Measurements from ENCODE around the gene SLC22A12. TPM values are rescaled to one million over a fixed set of nuclear protein-coding genes. Genes with fewer than 3 reads are reported as not detected.
"Not testable (repeated sequence)": the region's sequence is repeated elsewhere in the genome, so short reads cannot be mapped to it uniquely, and the experiment has no call there.

Gene SLC22A12
- polyA plus RNA-seq, 1 donor = 0.03 TPM

- Histone ChIP-seq H3K4me3 (ENCODE audit: low read length) (no peak overlapping the region), H3K36me3 (ENCODE audit: control insufficient read depth, insufficient read depth, low read length) (no peaks in the 10 kb centered on the region), H3K4me1 (ENCODE audit: control insufficient read depth, insufficient read depth, low read length) (peaks cover 11% of the 10 kb centered on the region), H3K9me3 (ENCODE audit: control insufficient read depth, low read depth, low read length) (peaks cover 4% of the 10 kb centered on the region), H3K27ac (ENCODE audit: low read length) (no peak overlapping the region), H3K27me3 (ENCODE audit: control insufficient read depth, insufficient read depth, low read length) (no peaks in the 10 kb centered on the region)
- no peak for DNase-seq
These were observed 4.7 kb upstream of the SLC22A12 start for GRCh38 chr11:64586366-64586765.

- Histone ChIP-seq H3K27ac (ENCODE audit: low read length) (no peak overlapping the region), H3K4me1 (ENCODE audit: control insufficient read depth, insufficient read depth, low read length) (peaks cover 11% of the 10 kb centered on the region), H3K36me3 (ENCODE audit: control insufficient read depth, insufficient read depth, low read length) (no peaks in the 10 kb centered on the region), H3K9me3 (ENCODE audit: control insufficient read depth, low read depth, low read length) (peaks cover 4% of the 10 kb centered on the region), H3K27me3 (ENCODE audit: control insufficient read depth, insufficient read depth, low read length) (no peaks in the 10 kb centered on the region), H3K4me3 (ENCODE audit: low read length) (no peak overlapping the region)
- DNase-seq = no peak
- 100% methylated on average over 1 of the region's 2 CpGs for WGBS (ENCODE audit: insufficient coverage, low lambda C conversion rate)
These were observed 2.3 kb upstream of the SLC22A12 start for GRCh38 chr11:64588701-64589100.

- H3K4me3 ChIP-seq (ENCODE audit: low read length) = no peak overlapping the region
- no peaks in the 10 kb centered on the region for H3K36me3 ChIP-seq (ENCODE audit: control insufficient read depth, insufficient read depth, low read length)
- H3K27ac ChIP-seq (ENCODE audit: low read length) = peak overlapping the region; percentile 58
- H3K4me1 ChIP-seq (ENCODE audit: control insufficient read depth, insufficient read depth, low read length) = peaks cover 11% of the 10 kb centered on the region
- DNase-seq = no peak
- peaks cover 22% of the 10 kb centered on the region for H3K9me3 ChIP-seq (ENCODE audit: control insufficient read depth, low read depth, low read length)
- no peaks in the 10 kb centered on the region for H3K27me3 ChIP-seq (ENCODE audit: control insufficient read depth, insufficient read depth, low read length)
- no CpG with 5 or more reads among the region's 36 CpGs for WGBS (ENCODE audit: insufficient coverage, low lambda C conversion rate)
These were observed 525 bp downstream of the SLC22A12 start for GRCh38 chr11:64591257-64592233.

- Histone ChIP-seq H3K27ac (ENCODE audit: low read length) (no peak overlapping the region), H3K4me3 (ENCODE audit: low read length) (no peak overlapping the region), H3K9me3 (ENCODE audit: control insufficient read depth, low read depth, low read length) (peaks cover 22% of the 10 kb centered on the region), H3K27me3 (ENCODE audit: control insufficient read depth, insufficient read depth, low read length) (no peaks in the 10 kb centered on the region), H3K36me3 (ENCODE audit: control insufficient read depth, insufficient read depth, low read length) (no peaks in the 10 kb centered on the region), H3K4me1 (ENCODE audit: control insufficient read depth, insufficient read depth, low read length) (peaks cover 11% of the 10 kb centered on the region)
- no CpG with 5 or more reads among the region's 3 CpGs for WGBS (ENCODE audit: insufficient coverage, low lambda C conversion rate)
- no peak for DNase-seq
These were observed 1.2 kb downstream of the SLC22A12 start for GRCh38 chr11:64592234-64592615.

GRCh38 chr11:64592656-64593055 is 1.6 kb downstream of the SLC22A12 start:
- no peaks in the 10 kb centered on the region for H3K36me3 ChIP-seq (ENCODE audit: control insufficient read depth, insufficient read depth, low read length)
- H3K27me3 ChIP-seq (ENCODE audit: control insufficient read depth, insufficient read depth, low read length) = no peaks in the 10 kb centered on the region
- no peak overlapping the region for H3K27ac ChIP-seq (ENCODE audit: low read length)
- no CpG with 5 or more reads among the region's 9 CpGs for WGBS (ENCODE audit: insufficient coverage, low lambda C conversion rate)
- DNase-seq = no peak
- H3K4me1 ChIP-seq (ENCODE audit: control insufficient read depth, insufficient read depth, low read length) = peaks cover 11% of the 10 kb centered on the region
- H3K9me3 ChIP-seq (ENCODE audit: control insufficient read depth, low read depth, low read length) = peaks cover 22% of the 10 kb centered on the region
- H3K4me3 ChIP-seq (ENCODE audit: low read length) = no peak overlapping the region

GRCh38 chr11:64593156-64594105 is 2.4 kb downstream of the SLC22A12 start:
- H3K27me3 ChIP-seq (ENCODE audit: control insufficient read depth, insufficient read depth, low read length) = no peaks in the 10 kb centered on the region
- no peak overlapping the region for H3K4me3 ChIP-seq (ENCODE audit: low read length)
- H3K27ac ChIP-seq (ENCODE audit: low read length) = no peak overlapping the region
- WGBS (ENCODE audit: insufficient coverage, low lambda C conversion rate) = 80% methylated on average over 1 of the region's 32 CpGs
- no peaks in the 10 kb centered on the region for H3K36me3 ChIP-seq (ENCODE audit: control insufficient read depth, insufficient read depth, low read length)
- peaks cover 22% of the 10 kb centered on the region for H3K9me3 ChIP-seq (ENCODE audit: control insufficient read depth, low read depth, low read length)
- peaks cover 11% of the 10 kb centered on the region for H3K4me1 ChIP-seq (ENCODE audit: control insufficient read depth, insufficient read depth, low read length)
- DNase-seq = no peak

GRCh38 chr11:64594159-64594939 is 3.3 kb downstream of the SLC22A12 start:
- WGBS (ENCODE audit: insufficient coverage, low lambda C conversion rate) = 72% methylated on average over 8 of the region's 14 CpGs
- Histone ChIP-seq H3K27ac (ENCODE audit: low read length) (no peak overlapping the region), H3K36me3 (ENCODE audit: control insufficient read depth, insufficient read depth, low read length) (no peaks in the 10 kb centered on the region), H3K4me3 (ENCODE audit: low read length) (no peak overlapping the region), H3K4me1 (ENCODE audit: control insufficient read depth, insufficient read depth, low read length) (peaks cover 11% of the 10 kb centered on the region), H3K27me3 (ENCODE audit: control insufficient read depth, insufficient read depth, low read length) (no peaks in the 10 kb centered on the region), H3K9me3 (ENCODE audit: control insufficient read depth, low read depth, low read length) (peaks cover 22% of the 10 kb centered on the region)
- DNase-seq = no peak

- not testable (repeated sequence) for H3K27me3 ChIP-seq (ENCODE audit: control insufficient read depth, insufficient read depth, low read length); DNase-seq; H3K36me3 ChIP-seq (ENCODE audit: control insufficient read depth, insufficient read depth, low read length); H3K4me3 ChIP-seq (ENCODE audit: low read length); H3K4me1 ChIP-seq (ENCODE audit: control insufficient read depth, insufficient read depth, low read length); H3K27ac ChIP-seq (ENCODE audit: low read length)
- peaks cover 18% of the 10 kb centered on the region for H3K9me3 ChIP-seq (ENCODE audit: control insufficient read depth, low read depth, low read length)
- WGBS (ENCODE audit: insufficient coverage, low lambda C conversion rate) = 82% methylated on average over 1 of the region's 1 CpG
These were observed 4.9 kb downstream of the SLC22A12 start for GRCh38 chr11:64595922-64596321.

GRCh38 chr11:64597671-64598101 is 6.7 kb downstream of the SLC22A12 start:
- no CpG with 5 or more reads among the region's 13 CpGs for WGBS (ENCODE audit: insufficient coverage, low lambda C conversion rate)
- no peak for DNase-seq
- H3K27me3 ChIP-seq (ENCODE audit: control insufficient read depth, insufficient read depth, low read length) = no peaks in the 10 kb centered on the region

More at GRCh38 chr11:64597671-64598101, 6.7 kb downstream of the SLC22A12 start:
- Histone ChIP-seq H3K9me3 (ENCODE audit: control insufficient read depth, low read depth, low read length) (peaks cover 18% of the 10 kb centered on the region), H3K36me3 (ENCODE audit: control insufficient read depth, insufficient read depth, low read length) (no peaks in the 10 kb centered on the region), H3K27ac (ENCODE audit: low read length) (no peak overlapping the region), H3K4me3 (ENCODE audit: low read length) (no peak overlapping the region), H3K4me1 (ENCODE audit: control insufficient read depth, insufficient read depth, low read length) (peaks cover 5% of the 10 kb centered on the region)
